Lower leg skin (tissue), 4 donors: ENCODE measurements around the gene IFNG. TPM values are rescaled to one million over a fixed set of nuclear protein-coding genes. Genes with fewer than 3 reads are reported as not detected.

Source experiments
- DNase-seq, 2 donors: peaks; one replicate each; pipeline ENCODE4 v3.0.0-alpha.2; 2019; ENCODE audit warnings: low spot score in 2 of 2
- H3K4me3 ChIP-seq: fragments of 200-600 bp; sonication (generic); 2 replicates; pipeline ENCODE4 v1.5.1; 2017; ENCODE audit warnings: mild to moderate bottlenecking, low read depth; ENCODE audit not compliant: poor library complexity, severe bottlenecking
- CTCF ChIP-seq, 3 donors: fragments of 450-650 bp; IDR thresholded peaks; one replicate each; pipeline ENCODE4 v1.5.1; 2016; ENCODE audit warnings: antibody characterized with exemption in 3 of 3, mild to moderate bottlenecking in 3 of 3, moderate library complexity in 2 of 3
- POLR2A ChIP-seq, 2 donors: fragments of 450-650 bp; IDR thresholded peaks; one replicate each; pipeline ENCODE4 v1.6.1; 2016 to 2017; ENCODE audit warnings: antibody characterized with exemption in 2 of 2, mild to moderate bottlenecking in 1 of 2, moderate library complexity in 1 of 2
- WGBS, 2 donors: methylation state at CpG; one replicate each; pipeline ENCODE4 v1.1.5; 2018; 5-methylcytosine and 5-hydroxymethylcytosine counted together
- intact Hi-C: fragments of 100-400 bp; cut with DNase I; formaldehyde crosslinking; loops from one replicate; pipeline ENCODE4 v1.15.0; 2023; ENCODE audit warnings: low total_unique reads
- total RNA-seq, 4 donors: library from RNA; depleted of rRNA; stranded (reverse); fragments of >200 nt; gene quantifications; one replicate each; pipeline ENCODE4 v1.1.0, GENCODE V29; 2016

IFNG gene
- total RNA-seq, 4 donors from 2014 or later = not detected

- WGBS, 2 donors = 44 to 45% methylated on average over 3 of the region's 3 CpGs
- intact Hi-C loops = no loop called here
- DNase-seq = no peak
- TF ChIP-seq POLR2A (IDR thresholded peaks at IDR 0.05) = no peak
- no peak for TF ChIP-seq CTCF (IDR thresholded peaks at IDR 0.05)
- H3K4me3 ChIP-seq = no peak overlapping the region
Observed at GRCh38 chr12:68180792-68181744, 21.5 kb upstream of the IFNG start.

GRCh38 chr12:68178774-68179439, 19.4 kb upstream of the IFNG start:
- TF ChIP-seq POLR2A (IDR thresholded peaks at IDR 0.05) (no peak), CTCF (IDR thresholded peaks at IDR 0.05) (no peak)
- WGBS, 2 donors = 68 to 77% methylated on average over 3 of the region's 3 CpGs
- intact Hi-C loops = no loop called here
- DNase-seq = no peak
- no peak overlapping the region for H3K4me3 ChIP-seq

- H3K4me3 ChIP-seq = no peak overlapping the region
- intact Hi-C loops = no loop called here
- DNase-seq = no peak
- TF ChIP-seq CTCF (IDR thresholded peaks at IDR 0.05) = no peak
- no peak for TF ChIP-seq POLR2A (IDR thresholded peaks at IDR 0.05)
Observed at GRCh38 chr12:68178184-68178583, 18.6 kb upstream of the IFNG start.

- intact Hi-C loops = no loop called here
- WGBS, 2 donors = 82 to 85% methylated on average over 2 of the region's 2 CpGs
- DNase-seq = no peak
- no peak overlapping the region for H3K4me3 ChIP-seq
- TF ChIP-seq POLR2A (IDR thresholded peaks at IDR 0.05) = no peak
- TF ChIP-seq CTCF (IDR thresholded peaks at IDR 0.05) = no peak
Observed at GRCh38 chr12:68177562-68177961, 18.0 kb upstream of the IFNG start.

GRCh38 chr12:68176257-68176656, 16.7 kb upstream of the IFNG start:
- TF ChIP-seq POLR2A (IDR thresholded peaks at IDR 0.05) = no peak
- no peak for TF ChIP-seq CTCF (IDR thresholded peaks at IDR 0.05)
- DNase-seq = no peak
- H3K4me3 ChIP-seq = no peak overlapping the region
- intact Hi-C loops = no loop called here
